GM21360 (cell line): ENCODE data around the gene RPS19.

Source experiments
- ATAC-seq: cut with Tn5 transposase; IDR thresholded peaks from one replicate; pipeline ENCODE4 v1.9.1; 2021; ENCODE audit warnings: mild to moderate bottlenecking, moderate library complexity; ENCODE audit not compliant: unreplicated experiment

Gene RPS19

DNA sequence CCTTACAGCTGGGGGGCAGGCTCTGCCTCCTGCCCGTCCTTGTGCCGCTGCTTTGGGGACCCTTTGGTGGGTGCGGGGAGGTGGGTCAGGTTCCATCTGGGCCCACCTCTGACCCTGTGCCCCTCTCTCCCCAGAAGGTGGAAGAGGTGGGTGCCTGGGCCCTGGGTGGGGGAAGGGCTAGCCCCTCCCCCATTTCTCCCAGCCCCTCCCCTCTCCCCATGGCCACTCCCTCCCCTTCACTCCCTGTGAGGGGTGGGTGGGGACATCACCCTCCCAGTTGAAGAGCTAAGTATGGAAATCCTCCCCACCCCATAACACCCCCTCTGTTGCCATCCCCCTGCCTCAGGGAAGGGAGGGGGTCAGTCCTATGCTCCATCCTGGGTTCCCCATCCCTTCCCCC, 37.1 kb downstream of the RPS19 start:
- no peak for ATAC-seq

DNA sequence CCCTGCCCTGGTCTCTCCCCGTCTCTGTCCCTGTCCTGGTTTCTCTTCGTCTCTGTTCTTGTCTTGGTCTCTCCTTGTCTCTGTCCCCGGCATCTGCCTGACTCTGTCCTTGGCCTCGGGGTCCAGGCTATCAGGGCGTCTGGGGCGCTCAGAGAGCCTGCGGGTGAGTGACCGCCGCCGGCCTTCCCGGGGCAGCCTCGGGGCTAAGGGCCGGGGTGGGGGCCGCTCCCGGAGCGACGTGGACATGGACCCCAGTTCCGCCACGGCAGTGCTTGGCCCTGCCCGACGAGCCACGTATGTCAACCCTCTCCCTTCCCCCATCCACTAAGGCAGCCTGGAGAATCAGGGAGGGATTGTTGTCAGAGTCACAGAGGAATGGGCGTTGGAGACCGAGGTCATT, 37.8 kb downstream of the RPS19 start:
- ATAC-seq, result no peak

DNA sequence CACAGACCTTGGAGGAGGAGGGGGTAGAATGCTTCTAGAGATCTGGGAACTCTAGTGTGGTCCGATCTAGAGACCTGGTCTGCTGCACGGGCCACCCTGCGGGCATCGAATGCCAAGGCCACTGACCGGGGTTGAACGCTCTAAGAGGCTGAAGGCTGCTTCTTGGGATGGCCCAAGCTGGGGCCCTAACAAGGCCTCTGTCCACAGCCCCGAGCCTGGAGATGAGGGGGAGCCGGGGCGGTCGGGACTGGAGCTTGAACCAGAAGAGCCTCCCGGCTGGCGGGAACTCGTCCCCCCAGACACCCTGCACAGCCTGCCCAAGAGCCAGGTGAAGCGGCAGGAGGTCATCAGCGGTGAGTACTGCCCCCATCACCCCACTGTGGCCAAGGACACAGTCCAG, 38.2 kb downstream of the RPS19 start:
- no peak for ATAC-seq

DNA sequence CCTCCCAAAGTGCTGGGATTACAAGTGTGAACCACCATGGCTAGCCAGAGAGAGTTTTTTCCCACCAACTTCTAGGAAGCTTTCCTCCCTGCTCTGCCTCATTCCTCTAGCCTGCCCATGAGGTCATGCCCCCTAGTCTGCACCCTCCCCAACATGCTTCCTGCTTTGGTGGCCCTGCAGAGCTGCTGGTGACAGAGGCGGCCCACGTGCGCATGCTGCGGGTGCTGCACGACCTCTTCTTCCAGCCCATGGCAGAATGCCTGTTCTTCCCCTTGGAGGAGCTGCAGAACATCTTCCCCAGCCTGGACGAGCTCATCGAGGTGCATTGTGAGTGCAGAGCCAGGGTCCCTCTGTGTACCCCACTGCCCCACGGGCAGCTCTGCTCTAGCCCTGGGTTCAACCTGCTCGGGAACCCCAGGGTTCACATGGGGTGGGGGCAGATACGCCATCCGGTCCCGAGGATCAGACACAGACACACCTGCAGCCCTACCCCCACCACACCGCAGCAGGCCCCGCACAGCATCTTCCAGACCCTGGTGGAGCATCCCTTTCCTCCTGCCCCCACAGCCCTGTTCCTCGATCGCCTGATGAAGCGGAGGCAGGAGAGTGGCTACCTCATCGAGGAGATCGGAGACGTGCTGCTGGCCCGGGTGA, 41.8 kb downstream of the RPS19 start:
- ATAC-seq, result no peak

DNA sequence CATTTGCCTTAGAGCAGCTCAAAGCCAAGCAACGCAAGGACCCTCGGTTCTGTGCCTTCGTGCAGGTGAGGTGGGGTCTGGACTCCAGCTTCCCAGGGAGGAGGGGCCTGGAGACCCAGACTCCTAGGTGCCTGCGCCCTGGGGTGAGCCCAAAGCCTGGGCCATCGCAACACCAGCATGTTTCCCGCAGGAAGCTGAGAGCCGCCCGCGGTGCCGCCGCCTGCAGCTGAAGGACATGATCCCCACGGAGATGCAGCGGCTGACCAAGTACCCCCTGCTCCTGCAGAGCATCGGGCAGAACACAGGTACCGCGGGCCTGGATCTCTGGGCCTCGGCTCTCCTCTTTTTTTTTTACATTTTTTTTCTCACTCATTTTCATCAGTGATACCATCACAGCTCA, 42.5 kb downstream of the RPS19 start:
- no peak for ATAC-seq

DNA sequence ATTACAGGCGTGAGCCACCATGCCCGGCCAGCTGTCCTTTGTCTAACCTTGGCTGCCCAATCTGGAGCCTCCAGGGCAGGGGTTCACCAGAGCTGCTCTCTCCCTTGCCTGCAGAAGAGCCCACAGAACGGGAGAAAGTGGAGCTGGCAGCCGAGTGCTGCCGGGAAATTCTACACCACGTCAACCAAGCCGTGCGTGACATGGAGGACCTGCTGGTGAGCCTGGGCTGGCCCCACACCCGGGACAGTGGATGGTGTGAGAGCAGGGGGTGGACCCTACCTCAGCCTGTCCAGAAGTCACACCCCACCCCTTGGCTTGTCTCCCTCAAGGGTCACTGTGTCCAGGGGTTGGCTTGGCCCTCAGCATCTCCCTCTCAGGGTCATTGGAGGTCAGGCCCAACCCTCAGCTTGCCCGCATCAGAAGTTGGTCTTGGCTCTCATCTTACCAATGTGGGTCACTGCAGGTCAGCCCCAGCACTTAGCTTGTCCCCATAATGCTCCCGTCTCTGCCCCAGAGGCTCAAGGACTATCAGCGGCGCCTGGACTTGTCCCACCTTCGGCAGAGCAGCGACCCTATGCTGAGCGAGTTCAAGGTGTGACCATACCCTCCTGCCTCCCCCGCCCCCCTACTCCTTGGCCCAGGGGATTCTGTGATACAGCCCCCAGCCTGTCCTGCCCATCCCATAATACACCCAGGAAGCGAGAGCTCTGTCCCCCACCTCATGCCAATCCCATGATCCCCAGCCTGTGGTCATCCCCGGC, 43.3 kb downstream of the RPS19 start:
- ATAC-seq, result no peak

DNA sequence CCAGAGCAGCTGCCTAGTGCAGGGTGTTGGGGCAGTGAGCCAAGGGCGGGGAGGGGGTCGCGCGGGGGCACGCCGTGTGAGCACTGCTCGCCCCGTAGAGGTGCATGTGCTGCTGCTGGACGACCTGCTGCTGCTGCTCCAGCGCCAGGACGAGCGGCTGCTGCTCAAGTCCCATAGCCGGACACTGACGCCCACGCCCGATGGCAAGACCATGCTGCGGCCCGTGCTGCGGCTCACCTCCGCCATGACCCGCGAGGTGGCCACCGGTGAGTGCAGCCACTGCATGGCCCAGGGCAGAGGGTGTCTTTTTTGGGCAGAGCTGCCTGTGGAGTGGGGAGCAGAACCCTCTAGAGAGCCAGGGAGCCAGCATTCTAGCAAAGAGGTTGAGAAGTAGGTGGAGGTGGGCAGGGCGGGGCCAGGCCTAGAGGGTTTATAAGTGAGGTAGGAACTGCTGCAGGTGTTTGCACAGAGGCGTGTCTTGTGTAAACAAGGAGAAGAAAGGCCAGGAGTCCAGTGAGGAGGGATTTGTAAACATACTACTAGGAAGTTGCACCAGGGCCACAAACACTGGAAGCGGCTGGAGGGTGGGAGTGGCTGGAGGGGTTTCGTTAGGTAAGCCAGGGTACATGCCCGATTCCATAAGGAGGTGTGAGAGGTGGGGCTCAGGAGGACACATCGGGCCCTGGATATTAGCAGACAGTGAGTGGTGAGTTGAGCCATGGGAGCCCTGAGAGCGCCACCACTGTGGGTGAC, 44.2 kb downstream of the RPS19 start:
- ATAC-seq, result no peak

DNA sequence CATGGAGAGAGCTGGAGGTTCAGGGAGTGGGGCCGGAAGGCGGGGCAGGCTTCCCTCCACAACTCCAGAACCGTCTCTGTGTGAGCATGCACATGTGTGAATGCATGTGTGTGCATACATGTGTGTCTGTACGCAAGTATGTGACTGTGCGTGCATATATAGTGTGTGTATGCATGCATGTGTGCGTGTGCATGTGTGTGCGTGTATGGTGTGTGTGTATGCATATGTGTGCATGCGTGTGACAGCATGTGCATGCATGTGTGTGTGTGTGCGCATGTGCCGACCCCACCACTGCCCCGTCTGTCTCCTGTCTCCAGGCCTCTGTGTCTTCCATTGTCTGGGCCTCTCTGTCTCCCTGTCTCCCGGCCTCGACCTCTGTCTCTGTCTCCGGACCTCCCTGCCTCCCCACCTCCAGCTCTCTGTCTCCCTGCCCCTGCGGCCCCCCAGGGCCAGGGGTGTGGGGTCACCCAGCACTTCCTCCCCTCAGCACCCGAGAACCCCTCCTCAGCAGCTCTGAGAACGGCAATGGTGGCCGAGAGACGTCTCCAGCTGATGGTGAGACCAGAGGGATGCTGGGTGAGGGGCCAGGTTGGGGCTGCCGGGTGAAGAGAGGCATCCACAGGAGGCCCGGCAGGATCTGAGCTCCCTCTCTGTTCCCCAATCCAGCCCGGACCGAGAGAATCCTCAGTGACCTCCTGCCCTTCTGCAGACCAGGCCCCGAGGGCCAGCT, 45.4 kb downstream of the RPS19 start:
- no peak for ATAC-seq

DNA sequence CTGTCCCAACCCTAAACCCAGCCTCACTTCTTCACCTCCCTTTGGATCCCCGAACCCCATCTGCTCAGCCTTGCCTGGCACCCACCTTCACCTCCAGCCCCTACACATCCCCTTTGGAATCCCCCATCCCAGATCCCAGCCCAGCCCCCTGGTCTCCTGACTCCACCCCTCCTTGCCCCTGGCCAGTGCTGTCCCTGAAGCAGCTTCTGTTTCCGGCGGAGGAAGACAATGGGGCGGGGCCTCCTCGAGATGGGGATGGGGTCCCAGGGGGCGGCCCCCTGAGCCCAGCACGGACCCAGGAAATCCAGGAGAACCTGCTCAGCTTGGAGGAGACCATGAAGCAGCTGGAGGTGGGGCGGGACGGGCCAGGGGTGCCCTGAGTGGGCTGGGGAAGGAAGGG, 46.2 kb downstream of the RPS19 start:
- no peak for ATAC-seq

DNA sequence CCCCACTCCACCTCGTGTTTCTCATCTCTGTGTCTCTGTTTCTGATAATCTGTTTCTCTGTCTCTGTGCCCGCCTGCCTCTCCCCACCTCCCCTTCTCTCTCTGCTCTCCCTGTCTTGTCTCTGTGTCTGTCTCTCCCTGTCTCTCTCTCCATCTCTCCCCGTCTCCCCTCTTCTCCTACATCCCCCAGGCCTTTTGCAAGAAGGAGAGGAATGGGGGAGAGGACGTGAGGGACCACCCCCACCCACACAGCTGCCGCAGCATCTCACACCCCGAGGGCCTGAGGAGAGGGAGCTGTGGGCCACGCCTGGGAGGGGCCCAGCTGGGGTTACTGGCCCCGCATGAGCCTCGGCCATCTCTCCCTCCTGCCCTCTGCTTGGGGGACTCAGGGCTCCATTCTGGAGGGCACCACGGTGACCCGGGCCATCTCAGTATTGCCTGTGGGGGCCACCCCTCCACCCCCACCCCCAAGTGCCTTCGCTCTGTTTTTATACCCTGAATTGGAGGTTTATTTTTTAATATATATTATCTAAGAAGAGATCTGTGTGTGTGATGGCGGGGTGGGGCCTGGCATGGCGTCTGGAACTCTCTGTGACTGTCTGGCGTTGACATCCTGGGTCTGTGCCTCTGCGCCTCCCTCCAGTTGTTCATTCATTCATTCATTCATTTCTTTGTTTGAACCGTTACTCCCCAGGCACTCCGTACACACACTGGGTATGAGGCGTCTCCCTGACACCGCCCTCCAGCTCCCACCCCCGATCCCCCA, 47.0 kb downstream of the RPS19 start:
- ATAC-seq, result no peak

DNA sequence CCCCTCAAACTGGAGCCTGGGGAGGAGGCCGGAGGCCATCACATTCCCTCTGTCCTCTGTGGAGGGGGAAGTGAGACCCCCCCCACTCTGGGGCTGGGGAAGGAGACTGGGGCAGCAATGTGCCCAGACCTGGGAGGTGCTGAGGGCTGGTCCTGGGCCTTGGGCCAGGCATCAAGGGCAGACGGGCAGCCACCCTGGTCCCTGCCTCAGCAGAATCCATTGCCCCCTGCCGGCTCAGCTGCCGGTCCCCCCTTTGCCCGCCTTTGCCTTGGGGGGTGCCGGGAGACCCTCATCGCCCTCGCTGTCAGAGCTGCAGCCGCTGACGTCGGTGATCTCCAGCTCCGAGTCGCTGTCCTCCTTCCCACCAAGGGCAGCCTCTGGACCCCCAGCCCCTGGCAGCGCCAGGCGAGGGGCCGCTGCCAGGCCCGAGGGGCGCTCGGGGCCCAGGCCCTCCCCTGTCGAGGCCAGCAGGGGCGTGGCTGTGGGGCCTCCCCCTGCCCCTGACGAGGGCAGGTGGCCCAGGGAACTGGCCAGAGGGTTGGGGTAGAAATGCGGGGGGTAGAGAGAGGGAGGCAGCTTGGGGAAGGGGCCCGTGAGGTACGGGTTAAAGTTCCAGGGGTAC, 48.0 kb downstream of the RPS19 start:
- ATAC-seq, result no peak

DNA sequence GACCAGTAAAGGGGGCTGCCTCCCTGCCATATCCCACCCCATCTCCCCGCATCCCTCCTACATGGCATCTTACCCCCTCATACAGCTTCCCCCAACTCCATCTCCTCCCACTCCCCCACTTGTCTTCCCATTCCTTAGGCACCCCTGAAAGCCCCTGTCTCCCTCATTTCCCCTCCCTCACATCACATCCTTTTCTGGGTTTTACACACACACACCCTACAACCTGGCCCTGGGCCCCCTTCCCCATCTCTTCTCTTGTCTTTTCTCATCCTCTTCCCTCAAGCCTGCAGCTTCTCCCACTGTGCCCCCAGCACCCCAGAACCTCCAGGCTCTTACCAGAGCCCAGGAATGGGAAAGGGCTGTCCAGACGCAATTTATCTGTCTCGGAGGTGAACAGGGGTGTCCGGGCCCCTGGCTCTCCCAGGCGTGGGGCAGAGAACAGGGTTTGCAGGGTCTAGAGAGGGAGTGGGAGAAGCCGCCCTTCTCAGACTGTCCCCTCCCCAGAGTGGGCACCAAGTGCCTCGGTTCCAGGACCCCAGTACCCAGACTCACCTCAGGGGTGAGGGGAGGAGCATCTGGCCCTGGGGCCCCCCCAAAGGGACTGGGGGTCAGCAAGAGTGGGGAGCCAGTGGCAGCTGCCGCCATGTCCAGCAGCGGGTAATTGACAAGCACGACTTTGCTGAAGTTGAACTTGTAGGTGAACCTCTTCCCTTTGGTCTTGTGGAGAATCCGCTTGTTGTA, 48.8 kb downstream of the RPS19 start:
- no peak for ATAC-seq

DNA sequence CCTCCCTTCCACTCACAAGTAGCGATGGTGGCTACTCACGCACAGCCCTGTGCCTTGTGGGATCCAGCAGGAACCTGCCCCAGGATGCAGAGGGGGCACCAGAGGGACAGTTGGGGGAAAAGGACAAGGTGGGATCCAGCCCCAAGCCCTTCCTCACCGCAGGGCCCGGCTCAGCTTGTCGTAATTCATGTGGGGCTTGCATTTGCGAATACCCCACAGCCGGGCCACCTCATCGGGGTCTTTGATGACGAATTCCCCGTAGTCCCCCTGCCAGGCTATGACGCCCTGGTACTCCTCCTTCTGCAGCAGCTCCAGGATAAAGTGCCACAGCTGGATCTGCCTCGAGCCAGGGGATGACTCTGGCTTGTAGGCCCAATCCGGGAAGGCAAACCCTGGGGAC, 49.7 kb downstream of the RPS19 start:
- no peak for ATAC-seq

DNA sequence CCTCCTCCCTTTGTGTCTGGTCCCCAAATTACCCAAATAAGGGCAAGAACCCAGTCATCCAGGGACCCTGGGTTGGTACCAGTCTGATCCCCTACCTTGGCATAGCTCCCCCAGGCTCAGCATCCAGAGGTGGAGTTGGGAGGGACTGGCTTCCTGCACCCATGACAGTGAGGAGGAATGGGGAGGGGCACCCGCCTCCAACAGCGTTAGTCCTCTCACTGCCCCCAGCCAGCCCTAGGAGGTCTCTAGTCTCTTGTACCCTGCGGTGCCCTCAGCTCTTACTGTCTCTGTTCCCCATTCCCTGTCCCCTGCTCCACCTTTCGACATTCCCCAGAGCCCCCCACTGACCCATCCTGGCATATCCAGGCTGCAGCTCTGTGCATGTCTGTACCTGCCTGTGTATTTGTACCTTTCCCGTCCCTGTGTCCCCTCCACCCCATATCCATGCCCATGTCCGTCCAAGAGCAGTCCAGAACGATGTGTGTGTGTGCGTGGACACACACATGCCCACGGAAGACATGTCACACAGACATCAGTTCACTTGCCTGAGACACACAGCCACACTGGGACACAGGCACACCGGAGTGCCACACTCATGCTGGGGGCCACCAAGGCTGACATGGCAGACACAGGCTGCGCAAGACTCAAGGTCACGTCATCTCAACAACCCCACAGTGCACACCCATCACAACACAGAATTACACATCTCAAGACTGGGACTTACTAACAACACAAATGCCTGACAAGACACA, 50.4 kb downstream of the RPS19 start:
- no peak for ATAC-seq

DNA sequence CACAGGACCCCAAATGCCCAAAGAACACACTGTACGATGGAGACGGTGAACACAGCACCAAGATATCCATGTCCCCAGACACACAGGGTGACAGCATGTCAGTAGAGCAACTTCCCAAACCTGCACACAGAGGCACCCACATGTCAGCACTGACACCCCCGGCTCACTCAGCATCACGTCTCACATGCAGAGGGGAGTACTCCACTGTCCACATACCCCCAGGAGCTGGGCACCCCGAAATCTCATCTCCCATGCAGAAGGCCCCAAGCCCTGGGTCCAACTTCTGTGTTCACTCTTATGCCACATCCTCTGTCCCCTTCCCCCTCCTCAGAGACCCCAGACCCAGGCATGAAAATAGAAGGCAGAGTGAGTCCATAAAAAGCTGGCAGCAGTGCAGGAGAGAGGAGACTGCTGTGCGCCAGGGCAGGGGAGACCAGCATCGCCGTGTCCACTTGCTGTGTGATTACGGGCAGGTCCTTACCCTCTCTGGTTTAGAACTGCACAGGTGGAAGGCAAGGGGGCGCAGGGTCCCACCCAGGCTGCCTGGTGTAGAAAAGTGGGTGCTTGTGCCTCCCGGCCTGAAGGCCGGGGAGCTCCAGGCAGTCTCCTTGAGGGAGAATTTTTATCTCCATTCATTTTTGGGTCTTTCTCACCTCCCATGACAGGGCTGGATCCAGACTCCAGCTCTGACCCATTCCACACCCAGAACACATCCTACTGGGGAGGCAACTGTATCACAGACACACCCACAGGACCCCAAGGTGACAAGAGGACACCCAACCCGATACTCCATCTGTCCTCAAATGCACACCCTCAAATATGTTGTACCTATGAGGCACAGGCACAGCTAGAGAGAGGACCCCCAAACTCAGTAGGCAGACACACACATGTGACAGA, 51.2 kb downstream of the RPS19 start:
- no peak for ATAC-seq

DNA sequence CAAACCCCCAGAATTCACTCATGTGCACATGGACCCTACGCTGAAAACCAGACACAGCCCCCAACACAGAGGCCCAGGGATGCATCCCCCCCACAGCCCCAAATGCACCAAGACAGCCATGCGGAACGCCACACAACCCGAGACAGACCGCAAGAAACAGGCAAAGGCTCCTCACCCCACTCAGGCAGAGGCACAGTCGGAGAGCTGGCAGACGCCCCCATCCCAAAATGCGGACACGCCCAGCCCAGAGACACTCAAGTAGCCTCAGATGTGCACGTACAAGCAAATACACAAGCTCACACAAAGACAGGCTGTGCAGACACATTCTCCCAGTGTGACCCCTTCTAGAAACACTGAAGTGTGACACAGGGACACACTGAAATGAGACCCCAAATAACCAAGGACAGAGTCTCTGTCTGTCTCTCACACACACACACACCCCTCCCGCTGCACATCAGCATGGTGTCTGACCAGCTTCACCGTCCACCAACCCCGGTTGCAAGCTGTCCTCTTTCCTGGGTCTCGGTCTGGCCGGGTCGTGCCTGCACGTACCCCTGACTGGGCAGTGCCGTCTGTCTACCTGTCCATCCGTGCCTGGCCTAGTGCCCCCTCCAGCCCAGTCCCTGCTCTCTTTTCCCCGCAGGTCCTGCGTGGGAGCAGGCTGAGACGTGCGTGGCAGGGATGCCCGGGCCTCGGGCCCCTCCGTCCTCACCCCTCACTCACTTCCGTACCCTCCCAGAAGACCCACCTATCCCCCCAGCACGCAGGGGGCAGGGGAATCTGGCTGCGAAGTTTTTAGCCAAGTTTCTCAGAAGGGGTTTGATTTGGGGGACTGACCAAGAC, 52.1 kb downstream of the RPS19 start:
- no peak for ATAC-seq
